DMS114 treated with DMSO at 0.1 percent for 48 hours (cell line): Measurements from ENCODE around the gene TEX54.
"Not testable (repeated sequence)": the region's sequence is repeated elsewhere in the genome, so short reads cannot be mapped to it uniquely, and the experiment has no call there.

Experiments used
- DNase-seq: peaks from one replicate; lab custom pipeline; 2025; ENCODE audit not compliant: unreplicated experiment; lab: John Stamatoyannopoulos, UW

The TEX54 gene

GRCh38 chr11:62835336-62835735 is 2.7 kb upstream of the TEX54 start:
- no peak for DNase-seq

DNA sequence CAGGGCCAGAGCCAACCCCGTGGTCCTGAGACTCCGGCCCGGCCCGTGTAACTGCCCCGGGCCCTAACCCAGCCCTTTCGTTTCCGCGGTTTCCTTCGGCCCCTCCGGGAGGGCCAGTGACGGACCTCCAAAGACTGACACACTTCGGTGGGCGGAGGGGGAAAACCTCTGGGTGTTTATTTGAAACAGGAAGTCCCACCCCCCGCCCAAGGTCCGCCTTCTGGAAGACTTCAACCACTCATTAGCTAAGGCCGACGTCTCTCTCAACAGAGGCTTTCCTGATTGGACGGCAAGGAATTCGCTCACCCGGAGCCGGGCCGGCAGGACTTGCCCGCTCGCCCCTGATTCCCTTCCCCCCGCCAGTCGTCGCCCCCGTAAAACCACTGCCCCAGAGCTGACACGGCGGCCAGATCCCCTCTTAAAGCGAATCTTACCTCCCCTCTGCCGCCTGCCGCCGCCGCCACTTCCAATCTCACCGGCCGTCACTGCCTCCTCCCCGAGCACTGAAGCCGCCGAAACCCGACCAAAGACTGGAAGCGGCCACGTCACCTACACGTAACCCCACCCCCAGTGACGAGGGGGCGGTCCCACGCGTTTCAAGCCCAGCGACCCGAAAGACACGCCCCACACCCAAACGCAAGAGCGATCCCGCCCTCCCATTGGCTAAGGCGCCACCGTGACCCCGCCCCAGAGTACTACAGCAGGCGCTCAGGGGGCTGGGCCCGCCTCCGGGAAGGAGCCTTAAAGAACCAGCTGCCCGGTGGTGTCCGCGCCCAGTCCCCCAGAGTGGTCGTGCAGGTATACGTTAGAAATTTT is 913 bp downstream of the TEX54 start, which contains the start of gene STX5:
STX5 (minus strand) TSS at position 532 of the 816 bp plus-strand sequence. CDS start 808 bp downstream, outside the sequence.
- DNase-seq, result peak; percentile 95

GRCh38 chr11:62830904-62831519 is 1.6 kb downstream of the TEX54 start:
- peak; percentile 59 for DNase-seq

GRCh38 chr11:62828130-62828529 is 4.5 kb downstream of the TEX54 start:
- DNase-seq, result not testable (repeated sequence)

GRCh38 chr11:62823677-62824076 is 9.0 kb downstream of the TEX54 start:
- no peak for DNase-seq

DNA sequence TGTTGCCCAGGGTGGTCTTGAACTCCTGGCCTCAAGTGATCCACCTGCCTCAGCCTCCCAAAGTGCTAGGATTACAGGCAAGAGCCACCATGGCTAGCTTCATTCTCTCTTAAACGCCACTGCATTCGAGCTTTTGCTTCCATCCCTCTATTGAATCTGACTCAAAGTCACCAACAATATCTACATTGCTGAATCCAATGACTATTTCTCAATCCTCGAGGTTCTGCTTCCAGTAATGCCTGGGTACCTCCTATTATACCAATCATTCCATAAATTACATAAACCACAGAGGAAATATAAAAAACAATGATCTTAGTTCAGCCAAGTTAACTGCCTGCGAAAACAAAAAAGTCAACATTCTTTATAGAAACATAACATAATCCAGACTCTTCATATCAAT is 15.5 kb downstream of the TEX54 start:
- DNase-seq, result no peak

DNA sequence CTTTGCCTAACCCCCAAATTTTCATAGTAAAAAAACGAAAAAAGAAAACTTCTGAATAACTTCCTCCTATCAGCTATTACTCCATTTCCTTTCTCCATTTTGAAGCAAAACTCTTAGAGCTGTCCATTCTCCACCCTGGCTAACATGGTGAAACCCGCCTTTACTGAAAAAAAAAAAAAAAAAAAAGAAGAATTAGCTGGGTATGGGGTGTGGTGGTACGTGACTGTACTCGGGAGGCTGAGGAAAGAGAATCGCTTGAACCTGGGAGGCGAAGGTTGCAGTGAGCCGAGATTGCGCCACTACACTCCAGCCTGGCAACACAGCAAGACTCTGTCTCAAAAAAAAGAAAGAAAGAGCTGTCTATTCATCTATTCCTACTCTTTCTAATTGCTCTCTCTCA is 16.1 kb downstream of the TEX54 start:
- no peak for DNase-seq

DNA sequence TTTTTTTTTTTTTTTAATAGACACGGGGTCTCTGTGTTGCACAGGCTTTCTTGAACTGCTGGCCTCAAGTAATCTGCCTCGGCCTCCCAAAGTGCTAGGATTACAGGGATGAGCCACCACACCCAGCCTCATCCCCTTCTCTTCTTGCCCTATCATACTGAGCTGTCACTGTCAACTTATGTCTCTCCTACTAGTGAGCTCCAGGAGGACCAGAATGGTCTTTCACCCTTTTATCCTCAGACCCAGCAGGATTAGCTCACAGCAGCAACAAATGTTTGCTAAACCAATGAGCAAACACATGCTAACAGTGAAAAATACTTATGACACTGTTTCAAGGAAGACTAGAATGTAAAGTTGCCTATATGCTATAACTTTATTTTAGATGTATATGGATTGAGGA is 21.0 kb downstream of the TEX54 start:
- no peak for DNase-seq

DNA sequence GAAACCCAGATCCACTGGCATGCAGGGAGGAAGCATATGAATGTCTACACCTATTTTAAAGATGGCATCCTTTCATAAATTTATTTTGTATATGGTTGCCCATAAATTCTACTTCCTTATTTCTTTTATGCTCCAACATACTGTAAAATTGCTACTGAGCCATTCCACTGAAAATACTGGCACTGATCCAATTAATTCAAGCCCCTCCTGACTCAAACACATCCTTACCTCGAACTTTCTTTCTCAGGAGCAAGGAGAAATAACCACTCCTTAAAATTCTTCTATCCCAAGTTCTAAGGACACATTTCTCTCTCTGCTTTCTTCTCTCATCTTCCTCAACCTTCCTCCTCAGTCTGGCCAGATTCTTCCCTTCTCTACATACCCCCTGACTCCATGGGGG is 21.9 kb downstream of the TEX54 start:
- no peak for DNase-seq

- no peak for DNase-seq
These were observed 26.0 kb downstream of the TEX54 start for GRCh38 chr11:62806611-62807121.

- no peak for DNase-seq
These were observed 26.6 kb downstream of the TEX54 start for GRCh38 chr11:62805961-62806441.

DNA sequence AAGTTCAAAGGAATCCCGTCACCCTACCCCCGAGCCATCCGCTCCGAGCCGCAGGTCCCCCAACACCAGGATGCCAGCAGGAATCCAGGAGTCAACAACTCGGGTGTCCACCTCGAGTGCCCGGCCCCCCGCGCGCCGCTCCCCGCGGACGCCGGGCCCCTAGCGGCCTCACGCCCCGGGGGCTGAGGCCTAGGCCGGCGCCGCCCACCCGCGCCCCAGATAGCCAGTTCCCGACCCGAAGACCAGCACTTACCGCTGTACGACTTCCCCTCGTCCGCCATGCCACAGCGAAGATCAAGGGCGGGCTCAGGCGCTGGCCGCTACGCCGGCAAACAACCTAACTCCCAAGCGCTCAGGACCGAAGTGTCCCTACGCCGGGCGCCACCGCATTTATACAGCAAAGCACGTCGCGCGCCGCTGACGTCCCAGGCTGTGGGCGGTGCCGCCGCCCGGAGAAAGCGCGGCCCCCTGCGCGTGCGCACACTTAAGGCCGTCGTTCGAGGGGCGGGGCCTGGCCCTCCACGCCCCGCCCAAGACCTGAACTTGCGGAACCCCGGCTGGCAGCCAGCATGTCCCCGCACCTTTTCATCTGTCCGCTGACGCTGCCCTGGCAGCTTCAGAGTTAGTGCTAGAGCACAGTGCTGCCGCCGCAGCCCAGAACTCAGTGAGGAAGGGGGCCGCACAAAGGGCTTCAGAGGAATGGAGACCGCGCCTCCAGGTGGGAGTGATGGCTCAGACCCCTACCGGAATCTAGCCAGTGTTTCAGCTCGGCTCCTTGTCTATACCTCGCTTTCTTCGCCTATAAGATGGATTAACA is 27.4 kb downstream of the TEX54 start, which contains the start of gene NXF1:
NXF1 (minus strand) TSS at position 365 of the 817 bp plus-strand sequence; CDS start at position 281, 84 bp downstream.
- DNase-seq, result peak; percentile 84

DNA sequence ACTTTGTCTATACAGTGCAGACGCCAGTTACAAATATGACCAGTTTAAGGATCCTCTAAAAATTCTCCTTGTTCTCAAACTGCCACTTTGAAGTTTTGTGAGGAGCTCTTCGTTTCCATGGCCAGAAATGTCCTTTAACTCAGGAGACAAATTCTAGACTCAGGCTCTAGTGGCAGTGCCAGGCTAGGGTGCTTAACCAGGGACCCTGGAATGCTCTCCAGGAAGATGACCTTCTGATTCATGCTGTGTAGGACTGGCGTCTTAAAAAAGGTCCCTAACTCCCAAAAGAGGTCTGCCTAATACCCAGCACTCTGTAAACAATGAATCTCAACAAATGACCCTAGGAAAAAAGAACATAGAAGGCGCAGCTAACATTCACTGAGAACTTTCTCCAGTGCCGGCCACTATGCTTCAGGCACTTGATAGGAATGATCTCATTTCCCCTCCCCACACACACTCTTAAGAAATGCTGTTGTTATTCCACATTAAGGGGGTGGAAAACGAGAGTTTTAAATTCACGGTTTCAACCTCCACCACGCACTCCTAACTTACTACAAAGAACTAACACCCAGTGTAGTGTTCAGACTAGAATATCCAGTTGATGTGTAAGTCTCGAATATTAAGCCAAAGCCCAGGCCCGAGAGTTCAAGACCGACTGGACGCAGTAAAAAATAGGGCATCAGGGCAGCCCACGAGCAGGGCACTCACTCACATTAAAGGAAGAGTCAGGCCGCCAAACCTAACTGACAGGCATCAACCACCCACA is 28.1 kb downstream of the TEX54 start:
- no peak for DNase-seq

GRCh38 chr11:62801071-62801470 is 31.6 kb downstream of the TEX54 start:
- no peak for DNase-seq

GRCh38 chr11:62799486-62799885 is 33.2 kb downstream of the TEX54 start:
- no peak for DNase-seq

- DNase-seq, result no peak
These were observed 36.4 kb downstream of the TEX54 start for GRCh38 chr11:62796281-62796680.

GRCh38 chr11:62794201-62794775 is 38.4 kb downstream of the TEX54 start:
- no peak for DNase-seq

GRCh38 chr11:62792202-62792575 is 40.5 kb downstream of the TEX54 start:
- DNase-seq, result no peak

DNA sequence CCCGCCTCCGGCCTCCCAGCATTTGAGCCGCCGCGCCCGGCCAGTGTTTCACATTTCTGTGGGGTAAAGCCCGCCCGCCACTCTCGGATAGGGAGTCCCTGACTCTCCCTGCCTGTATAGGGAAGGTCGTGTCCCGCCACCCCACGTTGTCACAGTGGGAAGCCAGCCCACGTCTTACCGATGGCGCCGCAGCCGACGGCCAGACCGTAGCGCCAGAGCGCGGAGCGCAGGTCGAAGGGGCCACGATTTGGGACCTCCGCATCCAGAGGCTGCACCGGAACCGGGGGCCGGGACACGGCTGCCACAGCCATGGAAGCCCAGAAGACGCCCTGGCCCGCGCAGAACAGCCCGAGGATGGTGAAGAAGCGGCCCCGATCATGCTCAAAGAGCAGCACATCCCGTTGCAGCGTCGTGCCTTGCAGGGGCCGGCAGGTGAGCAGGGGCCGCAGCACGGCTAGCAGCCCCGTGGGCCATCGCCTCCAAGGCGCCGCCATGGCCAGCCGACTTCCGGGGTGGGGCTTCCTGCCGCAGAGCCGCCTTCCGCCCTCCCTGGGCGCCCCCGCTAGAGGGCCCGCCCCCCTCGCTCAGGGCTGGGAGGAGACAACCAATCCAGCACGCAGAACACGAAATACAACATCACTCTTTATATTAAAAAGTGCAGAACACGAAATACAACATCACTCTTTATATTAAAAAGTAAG is 41.0 kb downstream of the TEX54 start, which contains the start of gene TMEM223:
TMEM223 (minus strand) TSS at position 506 of the 701 bp plus-strand sequence; CDS start at position 494, 12 bp downstream.
- peak; percentile 80 for DNase-seq
